Small intestine (tissue), 7 donors: ENCODE measurements around the gene GIMAP1. TPM values are rescaled to one million over a fixed set of nuclear protein-coding genes. Genes with fewer than 3 reads are reported as not detected.

ENCODE experiments used
- DNase-seq, 2 donors: peaks; one replicate each; pipeline versions ENCODE4 v3.0.0 to v3.0.0-alpha.2; 2013
- FAIRE-seq: peaks from 2 replicates; lab custom pipeline; 2012; peaks lifted over from hg19 to GRCh38; lab: Jason Lieb, UNC
- H3K27ac ChIP-seq, 3 donors: one replicate each; pipeline ENCODE4 v1.5.1; 2013; ENCODE audit warnings: low read length in 2 of 3, mild to moderate bottlenecking in 2 of 3, control low read depth in 1 of 3, inconsistent platforms in 1 of 3, low read depth in 1 of 3, moderate library complexity in 1 of 3
- H3K27me3 ChIP-seq, 3 donors: one replicate each; pipeline ENCODE4 v1.6.1; 2013; ENCODE audit warnings: low read length in 3 of 3, inconsistent platforms in 1 of 3; ENCODE audit not compliant: control insufficient read depth in 3 of 3, insufficient read depth in 3 of 3
- H3K36me3 ChIP-seq, 3 donors: one replicate each; pipeline ENCODE4 v1.6.1; 2013; ENCODE audit warnings: low read length in 3 of 3, inconsistent platforms in 1 of 3, low read depth in 1 of 3, mild to moderate bottlenecking in 1 of 3, moderate library complexity in 1 of 3; ENCODE audit not compliant: control insufficient read depth in 3 of 3, insufficient read depth in 2 of 3
- H3K4me1 ChIP-seq, 3 donors: one replicate each; pipeline ENCODE4 v1.6.1; 2013; ENCODE audit warnings: low read length in 2 of 3, inconsistent platforms in 1 of 3, low read depth in 1 of 3, mild to moderate bottlenecking in 1 of 3, moderate library complexity in 1 of 3; ENCODE audit not compliant: control insufficient read depth in 3 of 3, insufficient read depth in 2 of 3
- H3K4me3 ChIP-seq, 3 donors: one replicate each; pipeline ENCODE4 v1.5.1; 2013; ENCODE audit warnings: low read length in 3 of 3, control low read depth in 1 of 3, inconsistent platforms in 1 of 3, low read depth in 1 of 3, mild to moderate bottlenecking in 1 of 3, moderate library complexity in 1 of 3
- H3K9me3 ChIP-seq, 2 donors: one replicate each; pipeline ENCODE4 v1.6.1; 2013; ENCODE audit warnings: low read depth in 1 of 2, low read length in 1 of 2; ENCODE audit not compliant: control insufficient read depth in 2 of 2, insufficient read depth in 1 of 2
- WGBS, 3 donors: extraction: QIAGEN DNeasy Blood & Tissue Kit; methylation state at CpG; one replicate each; pipeline ENCODE4 v1.1.7; 2013; 5-methylcytosine and 5-hydroxymethylcytosine counted together
- polyA plus RNA-seq, 4 donors: library from polyadenylated mRNA; stranded (reverse) in 3 of 4; unstranded in 1 of 4; fragments of 200-250 nt in 3 of 4; fragments of 120-200 nt in 1 of 4; gene quantifications; one replicate each; pipeline versions ENCODE4 v1.2.1 to v1.2.3, GENCODE V29; 2013
- donor health status: healthy with polysubstance abuse.
- donor health status: control.
- donor health status: control.
- donor health status: Bipolar disorder and iron deficiency.
- donor health status: healthy.

GIMAP1 gene
- polyA plus RNA-seq, 4 donors, result 0.89 to 7.5 (median 3.1) TPM

DNA sequence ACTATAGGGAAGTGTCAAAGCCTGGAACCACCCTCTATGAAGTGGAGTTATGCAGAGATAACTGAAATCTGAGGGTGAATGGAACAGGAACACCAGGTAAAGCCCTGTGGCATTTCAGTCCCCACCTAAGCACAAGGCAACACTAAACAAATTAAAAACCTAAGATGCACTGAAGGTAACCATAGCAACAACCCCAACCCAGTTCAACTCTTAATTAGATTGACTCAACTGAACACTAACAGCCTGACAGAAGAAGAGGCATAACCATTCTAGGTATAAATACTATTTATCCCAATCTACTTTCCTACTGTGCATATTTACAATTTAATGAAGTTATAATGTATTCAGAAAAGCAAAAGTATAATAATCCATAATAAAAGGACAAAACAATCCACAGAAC is 11.6 kb downstream of the GIMAP1 start:
- no peaks in the 10 kb centered on the region for H3K36me3 ChIP-seq
- H3K27me3 ChIP-seq, result no peaks in the 10 kb centered on the region
- H3K9me3 ChIP-seq, result peaks cover 0 to 4% of the 10 kb centered on the region in 2 donors
- H3K4me3 ChIP-seq, result no peak overlapping the region
- DNase-seq (no peak), FAIRE-seq (no peak)
- peaks cover 0 to 5% (median 0%) of the 10 kb centered on the region in 3 donors for H3K4me1 ChIP-seq
- peak overlapping the region in 1 of 3 donors; percentile 47 for H3K27ac ChIP-seq

DNA sequence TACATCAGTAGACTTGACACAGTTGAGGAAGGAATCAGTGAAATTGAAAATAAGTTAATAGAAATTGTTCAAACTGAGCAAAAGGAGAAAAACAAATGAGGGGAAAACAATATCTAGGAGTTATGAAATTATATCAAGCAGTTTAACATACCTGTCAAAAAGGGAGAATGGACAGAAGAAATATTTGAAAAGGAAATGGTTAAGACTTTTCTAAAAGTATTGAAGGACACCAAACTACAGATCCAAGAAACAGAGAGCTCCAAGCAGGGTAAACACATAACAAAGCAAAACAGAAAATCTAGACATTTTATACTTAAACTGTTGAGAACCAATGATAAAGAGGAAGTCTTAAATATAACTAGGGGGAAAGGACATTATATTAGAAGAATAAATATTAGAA is 12.2 kb downstream of the GIMAP1 start:
- Histone ChIP-seq H3K27me3 (no peaks in the 10 kb centered on the region), H3K9me3 (peaks cover 0 to 4% of the 10 kb centered on the region in 2 donors), H3K4me1 (peaks cover 0 to 5% (median 0%) of the 10 kb centered on the region in 3 donors), H3K4me3 (no peak overlapping the region), H3K36me3 (no peaks in the 10 kb centered on the region), H3K27ac (no peak overlapping the region)
- FAIRE-seq, result no peak
- no peak for DNase-seq

DNA sequence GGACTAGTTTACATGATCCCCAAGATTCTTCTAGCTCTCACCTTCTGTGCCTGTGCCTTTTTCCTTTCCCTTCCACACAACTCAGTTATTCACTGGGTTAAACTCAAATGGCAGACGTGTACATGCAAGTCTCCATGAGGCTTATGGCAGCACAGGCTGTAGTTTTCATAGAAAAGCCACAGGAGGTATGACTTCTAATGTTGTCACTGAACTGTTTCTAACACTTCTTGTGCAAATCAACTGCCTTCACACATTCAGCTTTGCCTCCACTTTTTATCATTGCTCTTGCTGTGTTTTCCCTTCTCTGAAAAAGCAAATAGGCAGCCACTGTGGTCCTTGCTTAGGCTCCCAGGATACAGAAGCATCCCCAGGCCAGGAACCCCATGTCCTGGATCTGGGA is 15.5 kb downstream of the GIMAP1 start:
- WGBS, 3 donors, result 59 to 72% (median 67%) methylated on average over 1 of the region's 1 CpG
- Histone ChIP-seq H3K27ac (peak overlapping the region in 1 of 3 donors; percentile 15), H3K4me1 (peaks cover 0 to 5% (median 0%) of the 10 kb centered on the region in 3 donors), H3K36me3 (no peaks in the 10 kb centered on the region), H3K4me3 (no peak overlapping the region), H3K27me3 (peaks cover 0 to 2% (median 0%) of the 10 kb centered on the region in 3 donors), H3K9me3 (no peaks in the 10 kb centered on the region)
- DNase-seq (no peak), FAIRE-seq (no peak)

DNA sequence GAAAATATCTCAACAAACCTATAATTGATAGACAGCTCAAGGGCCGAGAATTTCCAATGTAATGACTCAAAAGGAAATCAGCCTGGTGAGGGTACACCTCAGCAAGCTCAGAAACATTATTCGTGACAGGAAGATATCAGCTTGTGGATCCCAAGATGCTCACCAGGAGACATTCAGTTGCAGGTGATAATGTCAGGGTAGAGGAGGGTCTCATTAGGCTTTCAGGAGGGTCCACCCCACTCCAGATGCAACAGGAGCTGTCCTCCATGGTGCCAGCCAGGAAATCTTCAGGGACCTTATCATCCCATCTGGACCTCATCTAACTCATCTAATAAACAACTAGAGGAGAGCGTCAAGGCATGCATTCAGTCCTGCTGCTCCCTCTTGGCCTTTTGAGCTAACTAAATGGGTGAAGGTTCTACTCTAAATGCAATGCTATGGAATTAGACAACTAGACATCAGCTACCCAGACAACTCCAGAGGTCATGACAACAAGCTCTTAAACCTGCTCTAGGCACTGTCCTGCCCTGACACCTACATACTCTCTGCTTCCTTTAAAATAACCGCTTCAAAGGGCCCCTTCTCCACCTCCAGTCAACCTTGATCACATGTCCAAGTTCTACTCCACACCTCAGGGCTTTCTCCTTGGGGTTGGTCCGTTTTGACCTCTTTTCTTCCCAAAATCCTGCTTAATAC is 16.5 kb downstream of the GIMAP1 start:
- no peaks in the 10 kb centered on the region for H3K9me3 ChIP-seq
- H3K27ac ChIP-seq, result no peak overlapping the region
- peaks cover 0 to under 1% (median 0%) of the 10 kb centered on the region in 3 donors for H3K4me1 ChIP-seq
- FAIRE-seq (no peak), DNase-seq (no peak)
- 66 to 79% (median 75%) methylated on average over 5 of the region's 5 CpGs for WGBS, 3 donors
- H3K36me3 ChIP-seq, result no peaks in the 10 kb centered on the region
- H3K4me3 ChIP-seq, result no peak overlapping the region
- peaks cover 0 to 6% (median 0%) of the 10 kb centered on the region in 3 donors for H3K27me3 ChIP-seq

DNA sequence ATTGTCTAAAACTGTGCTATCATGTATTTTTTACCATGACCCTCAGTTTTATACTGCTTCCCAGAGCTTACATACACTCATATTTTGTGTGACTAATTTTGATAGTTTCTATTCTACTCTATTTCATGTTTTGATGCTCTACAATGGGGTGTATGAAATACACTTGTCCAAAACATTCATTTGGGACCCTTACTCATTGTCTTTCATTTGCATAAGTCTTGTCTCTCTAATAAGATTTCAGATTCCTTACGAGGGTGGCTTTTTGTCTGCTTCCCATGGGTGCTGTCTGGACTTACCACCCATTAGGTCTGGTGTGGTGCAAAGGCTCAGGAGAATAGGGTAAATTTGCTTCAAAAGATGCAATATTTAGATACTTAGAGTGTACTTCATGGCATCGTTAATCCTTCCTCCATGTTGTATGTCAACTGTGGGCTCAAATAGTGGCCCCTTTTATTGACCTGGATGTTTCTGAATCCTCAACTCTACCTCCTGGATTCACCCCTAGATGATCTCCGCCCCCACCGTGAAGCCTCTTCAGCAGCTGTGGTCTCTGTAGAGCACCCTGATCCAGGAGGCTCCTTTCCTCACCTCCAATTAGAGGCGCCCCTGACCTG is 17.2 kb downstream of the GIMAP1 start:
- no peaks in the 10 kb centered on the region for H3K9me3 ChIP-seq
- DNase-seq (no peak), FAIRE-seq (no peak)
- 87 to 95% (median 90%) methylated on average over 5 of the region's 5 CpGs for WGBS, 3 donors
- H3K27me3 ChIP-seq, result peaks cover 0 to 8% (median 0%) of the 10 kb centered on the region in 3 donors
- H3K27ac ChIP-seq, result no peak overlapping the region
- H3K4me3 ChIP-seq, result no peak overlapping the region
- no peaks in the 10 kb centered on the region for H3K4me1 ChIP-seq
- H3K36me3 ChIP-seq, result no peaks in the 10 kb centered on the region

DNA sequence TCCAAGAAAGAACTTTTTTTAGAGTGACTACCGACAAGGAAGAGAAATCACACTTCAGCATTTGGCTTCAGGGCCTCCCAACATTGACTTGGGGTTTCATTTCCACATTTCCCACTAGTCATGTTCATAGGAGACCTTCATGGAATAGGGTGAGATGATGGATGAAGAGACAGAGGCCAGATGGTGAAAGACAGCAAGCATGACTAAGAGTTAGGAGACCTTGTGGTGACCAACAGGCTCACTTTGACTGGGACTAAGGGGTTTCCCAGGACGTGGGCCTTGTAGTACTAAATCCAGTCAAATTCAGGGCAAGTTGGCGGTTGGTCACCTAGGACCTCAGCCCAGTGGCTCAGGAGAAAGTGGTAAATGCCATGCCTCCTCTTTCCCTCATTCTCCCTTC is 17.8 kb downstream of the GIMAP1 start:
- WGBS, 3 donors, result 75 to 85% (median 78%) methylated on average over 3 of the region's 3 CpGs
- no peak for DNase-seq
- no peak overlapping the region for H3K27ac ChIP-seq
- H3K27me3 ChIP-seq, result peaks cover 0 to 8% (median 0%) of the 10 kb centered on the region in 3 donors
- H3K4me1 ChIP-seq, result no peaks in the 10 kb centered on the region
- H3K36me3 ChIP-seq, result no peaks in the 10 kb centered on the region
- no peak overlapping the region for H3K4me3 ChIP-seq
- FAIRE-seq, result no peak
- no peaks in the 10 kb centered on the region for H3K9me3 ChIP-seq

DNA sequence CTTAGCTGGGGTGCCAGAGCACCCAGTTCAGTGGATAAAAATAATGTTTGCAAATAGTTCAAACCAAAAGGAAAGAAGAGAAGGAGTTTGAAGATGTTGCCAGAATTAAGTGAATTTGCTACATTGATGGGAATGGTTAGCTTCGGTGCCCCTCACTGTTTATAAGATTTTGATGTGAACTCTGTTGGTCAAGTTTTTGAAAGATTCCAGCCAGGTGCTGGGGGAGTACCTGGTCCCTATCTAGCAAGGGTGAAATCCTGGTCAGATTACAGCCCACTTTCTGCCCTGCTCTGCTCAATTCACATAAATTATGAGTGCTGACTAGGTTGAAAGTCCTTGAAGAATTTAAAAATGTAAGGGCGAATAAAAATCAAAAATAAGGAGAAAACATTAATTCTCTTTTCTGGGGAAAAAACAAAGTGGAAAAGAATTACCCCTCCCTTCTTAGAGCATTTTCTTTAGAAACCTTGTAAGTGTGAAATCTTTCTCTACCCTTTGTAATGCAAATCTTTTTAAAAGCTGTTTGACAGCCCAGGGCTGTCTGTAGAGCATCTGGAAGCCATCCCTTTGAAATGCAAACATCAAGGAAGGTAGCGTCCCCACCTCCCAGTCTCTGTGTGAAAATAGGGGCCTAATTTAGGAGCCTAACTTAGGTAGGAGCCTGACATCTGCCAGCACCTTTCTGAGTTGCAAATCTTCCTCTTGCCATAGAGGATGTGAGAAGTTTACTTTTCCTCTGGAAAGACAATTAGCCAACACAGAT is 19.4 kb downstream of the GIMAP1 start:
- Histone ChIP-seq H3K36me3 (no peaks in the 10 kb centered on the region), H3K27ac (peak overlapping the region in 1 of 3 donors; percentile 36), H3K4me3 (no peak overlapping the region), H3K4me1 (no peaks in the 10 kb centered on the region), H3K9me3 (no peaks in the 10 kb centered on the region), H3K27me3 (peaks cover 0 to 10% (median 0%) of the 10 kb centered on the region in 3 donors)
- DNase-seq, result no peak
- FAIRE-seq, result no peak
- WGBS, 3 donors, result 71 to 87% (median 84%) methylated on average over 3 of the region's 3 CpGs

DNA sequence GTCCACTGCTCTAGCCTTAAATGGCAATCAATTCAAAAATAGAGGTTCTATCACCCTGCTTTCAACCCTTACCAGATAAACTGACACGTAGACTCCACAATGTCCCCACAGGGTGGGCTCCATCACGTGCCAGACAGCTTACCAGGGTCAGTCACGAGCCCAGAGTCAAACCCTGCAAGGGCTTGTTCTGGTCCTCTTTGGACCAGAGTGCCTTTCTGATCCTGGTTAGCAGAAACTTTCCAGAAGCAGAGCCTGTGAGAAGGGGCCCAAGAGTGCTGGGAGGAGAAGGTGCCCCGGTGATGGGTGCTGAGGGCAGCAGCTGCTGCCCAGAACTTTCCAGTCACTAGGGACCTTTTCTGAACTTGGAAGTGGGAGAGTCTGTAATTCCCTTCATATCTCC is 20.5 kb downstream of the GIMAP1 start:
- H3K9me3 ChIP-seq, result no peaks in the 10 kb centered on the region
- no peak for DNase-seq
- H3K27ac ChIP-seq, result peak overlapping the region in 2 of 3 donors; percentile 63 to 72
- H3K4me3 ChIP-seq, result peak overlapping the region in 2 of 3 donors; percentile 32 to 41
- no peaks in the 10 kb centered on the region for H3K4me1 ChIP-seq
- 57 to 70% (median 70%) methylated on average over 4 of the region's 4 CpGs for WGBS, 3 donors
- FAIRE-seq, result no peak
- H3K36me3 ChIP-seq, result no peaks in the 10 kb centered on the region
- H3K27me3 ChIP-seq, result peaks cover 0 to 10% (median 0%) of the 10 kb centered on the region in 3 donors
